ENCODE data around the gene KIF3A.
A peak's percentile ranks its signal among the peaks of the same experiment; 100 is the strongest.
"Not testable (repeated sequence)": the region's sequence is repeated elsewhere in the genome, so short reads cannot be mapped to it uniquely, and the experiment has no call there.

Gene KIF3A

GRCh38 chr5:132718544-132719312, 18.6 kb downstream of the KIF3A start:
- DNase-seq (ENCODE audit: low spot score), result no peak

- peak; percentile 60 for DNase-seq (ENCODE audit: low spot score)
These were observed 22.7 kb downstream of the KIF3A start for GRCh38 chr5:132714456-132715307.

DNA sequence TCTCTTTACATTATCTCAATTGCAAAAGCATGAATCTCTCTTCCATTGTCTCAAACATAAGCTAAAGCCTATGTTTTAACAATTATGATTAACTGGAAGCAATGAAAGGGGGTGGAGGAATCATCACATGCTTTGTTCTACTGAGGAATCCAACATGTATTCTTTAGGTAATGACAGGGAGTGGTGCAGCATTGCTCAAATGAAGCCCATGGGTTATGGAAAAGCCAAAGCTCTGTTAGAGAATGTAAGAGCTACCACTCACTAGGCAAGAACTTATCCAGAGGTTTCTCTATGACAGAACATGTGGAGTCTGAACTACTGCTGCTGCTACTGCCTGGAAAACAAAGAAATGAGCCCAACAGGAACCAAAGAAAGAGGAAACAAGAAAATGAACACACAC, 28.7 kb downstream of the KIF3A start:
- no peak for DNase-seq (ENCODE audit: low spot score)

GRCh38 chr5:132704875-132705274, 32.5 kb downstream of the KIF3A start:
- DNase-seq (ENCODE audit: low spot score), result no peak

GRCh38 chr5:132695956-132696355, 41.4 kb downstream of the KIF3A start:
- no peak for DNase-seq (ENCODE audit: low spot score)

GRCh38 chr5:132692632-132692967, 44.7 kb downstream of the KIF3A start:
- no peak for DNase-seq (ENCODE audit: low spot score)

DNA sequence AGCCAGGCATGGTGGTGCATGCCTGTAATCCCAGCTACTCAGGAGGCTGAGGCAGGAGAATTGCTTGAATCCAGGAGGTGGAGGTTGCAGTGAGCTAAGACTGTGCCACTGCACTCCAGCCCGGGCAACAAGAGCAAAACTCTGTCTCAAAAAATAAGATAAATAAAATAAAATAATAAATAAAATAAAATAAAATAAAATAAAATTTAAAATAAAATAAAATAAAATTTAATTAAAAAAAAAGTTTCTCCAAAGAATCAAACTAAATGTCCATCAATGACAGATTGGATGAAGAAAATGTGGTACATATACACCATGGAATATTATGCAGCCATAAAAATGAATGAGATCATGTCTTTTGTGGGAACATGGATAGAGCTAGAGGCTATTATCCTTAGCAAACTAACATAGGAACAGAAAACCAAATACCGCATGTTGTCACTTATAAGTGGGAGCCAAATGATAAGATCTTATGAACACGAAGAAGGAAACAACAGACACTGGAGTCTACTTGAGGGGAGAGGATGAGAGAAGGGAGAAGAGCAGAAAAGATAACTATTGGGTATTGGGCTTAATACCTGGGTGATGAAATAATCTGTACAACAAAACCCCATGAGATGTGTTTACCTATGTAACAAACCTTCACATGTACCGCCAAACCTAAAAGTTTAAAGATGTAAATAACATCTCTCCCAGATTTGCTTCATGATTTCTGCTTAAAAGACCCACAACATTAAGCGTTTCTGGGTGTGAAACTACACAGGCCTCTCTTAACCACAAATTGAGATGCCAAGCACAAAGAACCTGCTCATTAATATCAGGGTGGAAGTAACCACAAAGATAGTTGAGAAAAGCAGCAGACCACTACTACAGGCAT, 45.4 kb downstream of the KIF3A start:
- not testable (repeated sequence) for DNase-seq (ENCODE audit: low spot score)

GRCh38 chr5:132690156-132690555, 47.2 kb downstream of the KIF3A start:
- no peak for DNase-seq (ENCODE audit: low spot score)

GRCh38 chr5:132689513-132689912, 47.8 kb downstream of the KIF3A start:
- DNase-seq (ENCODE audit: low spot score), result no peak

DNA sequence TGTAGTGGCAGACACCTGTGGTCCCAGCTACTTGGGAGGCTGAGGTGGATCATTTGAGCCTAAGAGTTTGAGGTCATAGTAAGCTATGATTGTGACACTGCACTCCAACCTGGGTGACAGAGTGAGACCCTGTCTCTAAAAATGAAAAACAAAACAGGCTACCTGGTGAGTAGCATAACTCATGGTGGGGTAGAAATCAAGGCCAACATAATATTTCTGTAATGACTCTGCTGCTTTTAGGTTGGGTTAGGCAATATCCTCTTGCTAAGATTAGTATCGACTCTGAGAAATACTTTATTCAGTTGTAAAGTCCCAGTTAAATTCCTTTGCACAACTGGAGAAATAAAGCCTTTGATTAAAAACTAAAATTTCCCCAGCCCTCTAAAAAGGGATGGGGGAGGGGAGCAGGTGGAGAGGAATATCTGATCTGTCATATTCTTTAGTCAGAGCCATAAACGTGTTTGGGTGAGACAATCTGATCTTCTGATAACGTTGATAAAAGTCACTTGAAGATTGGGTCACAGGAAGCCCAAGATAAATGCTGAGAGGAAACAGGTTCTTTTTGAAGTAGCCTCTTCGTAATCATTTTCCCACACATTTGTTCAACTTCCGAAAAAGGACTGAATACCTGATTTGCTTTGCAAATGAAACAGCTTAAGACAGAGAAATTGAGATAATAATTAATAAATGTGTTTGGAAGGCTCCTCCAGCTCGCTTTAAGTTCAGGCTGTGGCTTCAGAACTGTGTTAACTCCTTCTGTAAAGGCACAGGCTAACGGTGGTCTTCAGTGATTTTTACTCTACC, 48.6 kb downstream of the KIF3A start:
- DNase-seq (ENCODE audit: low spot score), result no peak

DNA sequence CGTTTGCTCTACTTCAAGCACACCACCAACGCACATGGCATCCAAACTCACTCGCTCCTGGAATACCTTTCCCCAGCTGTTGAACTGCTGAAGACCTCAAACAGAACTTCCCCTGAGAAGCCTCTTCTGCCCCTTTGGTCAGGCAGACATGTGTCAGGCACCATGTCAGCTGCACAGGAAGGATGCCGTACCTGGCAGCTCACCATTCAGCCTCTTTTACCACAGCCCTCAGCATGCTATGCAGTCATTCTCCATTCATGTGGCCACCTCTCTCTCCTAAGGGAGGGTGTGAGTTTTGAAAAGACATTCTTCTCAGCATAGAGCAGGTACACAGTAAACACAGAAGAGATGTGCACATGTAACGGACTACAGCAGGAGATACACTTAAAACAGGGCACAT, 49.4 kb downstream of the KIF3A start:
- DNase-seq (ENCODE audit: low spot score), result no peak

GRCh38 chr5:132686193-132686592, 51.2 kb downstream of the KIF3A start:
- no peak for DNase-seq (ENCODE audit: low spot score)

DNA sequence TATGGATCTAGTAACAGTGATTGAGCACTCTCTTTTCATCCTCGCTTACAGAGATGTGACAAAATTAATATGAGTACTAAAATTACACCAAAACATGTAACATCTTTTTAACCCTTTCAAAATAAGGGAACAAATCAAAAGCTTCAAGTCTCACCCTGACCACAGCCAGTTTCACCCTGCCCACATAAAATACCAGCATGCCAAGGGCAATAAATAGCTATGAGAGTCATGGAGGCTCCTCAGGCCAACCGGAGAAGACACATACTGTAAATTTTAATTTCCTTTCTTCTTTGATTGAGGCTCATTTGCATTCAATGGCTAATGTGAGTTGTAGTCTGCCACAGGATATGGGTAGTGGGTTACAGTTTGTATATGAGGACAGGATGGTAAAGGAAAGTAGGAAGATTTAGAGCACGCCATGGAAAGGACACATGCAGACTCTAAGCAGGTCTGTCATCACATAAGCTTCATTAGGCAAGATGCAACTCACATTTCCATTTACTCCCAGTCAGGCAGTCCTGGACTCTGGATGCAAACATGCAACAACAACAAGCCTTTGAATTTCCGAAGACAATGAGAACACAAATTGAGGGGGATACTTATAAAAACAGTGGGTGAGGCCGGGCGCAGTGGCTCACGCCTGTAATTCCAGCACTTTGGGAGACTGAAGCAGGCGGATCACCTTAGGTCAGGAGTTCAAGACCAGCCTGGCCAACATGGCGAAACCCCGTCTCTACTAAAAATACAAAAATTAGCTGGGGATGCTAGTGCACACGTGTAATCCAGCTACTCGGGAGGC, 52.2 kb downstream of the KIF3A start:
- no peak for DNase-seq (ENCODE audit: low spot score)

GRCh38 chr5:132684491-132684890, 52.9 kb downstream of the KIF3A start:
- peak; percentile 63 for DNase-seq (ENCODE audit: low spot score)

DNA sequence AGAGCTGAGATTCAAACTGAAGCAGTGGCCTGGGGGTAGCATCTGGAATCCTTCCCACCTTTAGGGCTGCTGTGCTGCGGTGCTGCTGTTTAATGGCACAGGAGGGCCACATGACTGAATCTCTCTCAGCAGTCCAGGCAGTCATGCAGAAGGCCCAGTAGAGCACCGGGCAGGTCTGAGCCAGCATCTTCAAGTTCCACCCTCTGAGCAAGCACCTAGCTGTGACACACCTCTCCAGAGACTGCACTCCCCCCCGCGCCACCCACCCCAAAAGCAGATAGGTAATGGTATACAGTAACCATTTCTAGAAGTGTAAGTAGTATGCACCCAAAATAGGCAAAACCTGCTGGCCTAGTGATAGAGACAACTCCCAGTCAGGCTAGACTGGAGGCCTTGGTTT, 55.4 kb downstream of the KIF3A start:
- no peak for DNase-seq (ENCODE audit: low spot score)

DNA sequence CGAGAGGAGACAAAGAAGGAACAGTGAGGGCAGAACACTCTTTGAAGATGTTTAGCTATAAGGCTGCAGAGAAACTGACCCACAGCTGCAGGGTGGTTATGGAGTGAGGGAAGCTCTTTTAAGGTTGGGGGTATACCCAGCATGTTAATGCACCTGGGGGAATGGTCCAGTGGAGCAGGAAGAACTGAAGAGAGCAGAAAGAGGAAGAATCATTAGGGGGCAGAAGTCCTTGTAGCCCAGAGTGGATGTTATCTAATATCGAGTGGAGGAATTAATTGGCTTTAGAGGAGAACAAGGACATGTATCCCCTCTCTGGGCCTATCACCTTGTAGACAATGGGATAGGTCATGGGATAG, 55.9 kb downstream of the KIF3A start:
- DNase-seq (ENCODE audit: low spot score), result no peak

DNA sequence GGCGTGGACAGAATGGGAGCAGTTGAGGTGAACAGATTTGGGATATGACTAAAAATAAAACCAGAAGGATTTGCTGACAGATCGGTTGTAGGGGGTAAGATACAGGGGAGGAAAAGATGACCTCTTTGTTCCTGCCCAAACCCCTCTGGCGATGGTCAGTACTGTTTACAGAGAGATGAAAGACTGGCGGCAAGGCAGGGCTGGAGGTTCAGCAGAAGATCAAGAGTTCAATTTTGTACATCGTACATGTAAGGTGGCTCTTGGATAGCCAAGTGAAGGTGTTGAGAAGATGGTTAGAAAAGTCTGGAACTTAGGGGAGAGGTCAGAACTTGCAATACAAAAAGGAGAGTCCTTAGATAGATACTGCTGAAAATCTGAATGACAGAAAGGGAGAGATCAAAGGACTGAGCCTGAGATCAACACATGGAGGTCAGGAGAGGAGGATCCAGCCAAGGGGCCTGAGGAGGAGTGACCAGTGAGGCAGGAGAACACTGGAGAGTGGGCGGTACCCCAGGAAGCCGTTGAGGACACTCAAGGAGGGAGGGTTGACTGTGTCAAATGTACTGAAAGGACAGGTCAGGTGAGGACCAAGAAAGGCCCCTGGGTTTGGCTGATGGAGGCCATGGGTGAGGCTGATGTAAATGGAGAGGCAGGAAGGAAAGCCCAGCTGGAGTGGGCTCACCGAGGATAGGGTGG, 56.4 kb downstream of the KIF3A start:
- no peak for DNase-seq (ENCODE audit: low spot score)

DNA sequence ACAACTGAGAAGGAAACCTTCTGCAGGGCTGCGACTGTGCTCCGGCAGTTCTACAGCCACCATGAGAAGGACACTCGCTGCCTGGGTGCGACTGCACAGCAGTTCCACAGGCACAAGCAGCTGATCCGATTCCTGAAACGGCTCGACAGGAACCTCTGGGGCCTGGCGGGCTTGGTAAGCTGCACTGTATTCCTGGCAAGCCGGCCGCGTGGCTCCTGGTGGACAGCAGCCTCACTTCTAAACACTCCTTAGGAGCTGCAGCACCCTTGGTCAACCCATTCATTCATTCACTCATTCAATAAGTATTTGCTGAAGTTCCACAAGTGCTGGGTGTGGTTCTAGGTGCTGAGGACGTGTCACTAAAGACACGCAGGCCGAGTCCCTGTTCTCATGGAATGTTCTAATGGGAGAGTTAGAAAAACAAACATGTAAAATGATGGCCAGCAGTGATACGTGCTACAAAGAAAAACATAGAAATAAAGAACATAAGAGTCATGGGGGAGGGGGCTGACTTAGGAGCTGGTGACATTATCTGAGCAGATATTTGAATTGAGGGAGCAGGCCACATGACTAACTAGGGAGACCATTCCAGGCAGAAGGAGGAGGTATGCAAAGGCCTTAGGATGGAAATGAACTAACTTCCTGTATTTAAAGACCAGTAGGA, 57.5 kb downstream of the KIF3A start:
- DNase-seq (ENCODE audit: low spot score), result no peak

DNA sequence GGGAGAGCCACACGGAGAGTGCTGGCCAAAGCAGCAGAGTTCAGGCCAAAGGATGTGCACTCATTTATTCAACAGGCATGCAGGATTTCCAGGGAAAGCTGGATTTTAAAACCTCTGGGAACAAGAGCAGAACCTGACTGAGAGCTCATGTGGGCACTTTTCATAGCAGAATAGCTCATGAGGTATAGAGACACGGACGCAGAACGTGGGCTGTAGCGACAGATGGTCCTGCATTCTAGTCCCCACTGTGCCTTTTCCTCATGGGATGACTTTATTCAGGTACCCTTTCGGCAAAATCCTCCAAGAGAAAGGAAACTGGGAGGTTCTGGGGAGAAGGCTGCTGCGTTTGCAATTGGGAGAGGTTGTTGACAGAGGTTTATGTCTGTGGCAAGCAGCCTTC, 58.2 kb downstream of the KIF3A start:
- no peak for DNase-seq (ENCODE audit: low spot score)

DNA sequence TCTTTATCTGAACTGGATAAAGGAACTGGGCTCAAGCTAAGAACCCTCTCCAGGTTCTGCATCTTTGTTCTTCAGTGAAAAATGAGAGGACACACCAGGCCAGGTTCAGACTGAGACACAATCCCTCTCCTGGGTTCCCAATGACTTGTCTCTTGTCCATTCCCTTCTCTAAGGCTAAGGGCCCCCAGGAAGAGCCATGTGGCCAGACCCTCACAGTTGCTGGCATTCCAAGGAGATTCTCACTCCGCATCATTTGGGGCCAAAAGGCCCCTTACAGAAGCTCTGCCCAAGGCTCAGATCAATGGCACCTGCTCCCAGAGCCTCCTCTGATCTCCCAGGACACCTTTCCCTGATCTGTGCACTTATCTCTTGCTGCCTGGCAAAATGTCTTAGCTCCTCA, 58.6 kb downstream of the KIF3A start:
- DNase-seq (ENCODE audit: low spot score), result no peak

Data from hematopoietic multipotent progenitor cell treated with erythropoietin and hydrocortisone succinate and interleukin-3 and kit ligand, for 15 days (in vitro differentiated cells).